ENCODE measurements around the gene USH1G.
"Not testable (repeated sequence)": the region's sequence is repeated elsewhere in the genome, so short reads cannot be mapped to it uniquely, and the experiment has no call there.

USH1G gene

DNA sequence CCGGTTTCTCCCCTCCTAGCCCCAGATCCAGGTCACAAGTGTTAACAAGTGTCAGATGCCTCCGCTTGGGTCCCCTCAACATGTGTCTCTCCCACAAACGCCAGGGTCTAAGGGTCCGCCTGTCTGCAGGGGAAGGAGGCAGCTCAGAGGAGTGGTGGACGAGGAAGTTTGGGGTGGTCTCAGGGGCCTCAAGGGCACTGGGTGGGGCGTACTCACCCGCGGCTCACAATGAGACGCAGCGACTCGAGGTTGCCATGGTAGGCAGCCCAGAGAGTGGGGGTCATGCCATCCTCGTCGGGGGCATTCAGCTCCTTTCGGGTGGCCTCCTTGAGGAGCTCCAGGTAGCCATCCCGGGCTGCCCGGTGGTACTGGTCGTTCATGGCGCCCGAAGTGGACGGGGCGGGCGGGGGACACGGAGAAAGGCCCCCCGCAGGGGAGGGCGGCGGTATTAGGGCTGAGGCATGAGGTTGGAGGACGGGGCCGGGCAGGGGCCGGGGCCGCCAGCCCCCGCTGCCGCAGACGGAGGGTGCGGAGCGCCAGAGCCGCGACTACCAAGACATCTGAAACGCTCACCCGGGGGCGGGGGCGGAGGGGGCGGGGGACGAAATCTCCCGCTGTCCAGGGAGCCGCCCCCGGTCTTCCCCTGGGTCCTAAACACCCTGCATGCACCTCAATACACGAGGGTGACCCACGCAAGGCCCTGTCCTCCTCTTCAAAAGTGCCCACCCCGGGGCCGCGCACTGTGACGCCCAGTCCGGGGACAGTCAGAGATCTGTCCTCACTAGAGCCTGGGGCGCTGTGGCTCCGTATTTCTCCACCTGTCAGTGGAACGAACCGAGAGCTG lies at the start of gene USH1G:
Gene USH1G (minus strand): TSS at position 562 of the 844 bp plus-strand sequence. CDS start 182 bp downstream, at position 380.
- no peak for DNase-seq

DNA sequence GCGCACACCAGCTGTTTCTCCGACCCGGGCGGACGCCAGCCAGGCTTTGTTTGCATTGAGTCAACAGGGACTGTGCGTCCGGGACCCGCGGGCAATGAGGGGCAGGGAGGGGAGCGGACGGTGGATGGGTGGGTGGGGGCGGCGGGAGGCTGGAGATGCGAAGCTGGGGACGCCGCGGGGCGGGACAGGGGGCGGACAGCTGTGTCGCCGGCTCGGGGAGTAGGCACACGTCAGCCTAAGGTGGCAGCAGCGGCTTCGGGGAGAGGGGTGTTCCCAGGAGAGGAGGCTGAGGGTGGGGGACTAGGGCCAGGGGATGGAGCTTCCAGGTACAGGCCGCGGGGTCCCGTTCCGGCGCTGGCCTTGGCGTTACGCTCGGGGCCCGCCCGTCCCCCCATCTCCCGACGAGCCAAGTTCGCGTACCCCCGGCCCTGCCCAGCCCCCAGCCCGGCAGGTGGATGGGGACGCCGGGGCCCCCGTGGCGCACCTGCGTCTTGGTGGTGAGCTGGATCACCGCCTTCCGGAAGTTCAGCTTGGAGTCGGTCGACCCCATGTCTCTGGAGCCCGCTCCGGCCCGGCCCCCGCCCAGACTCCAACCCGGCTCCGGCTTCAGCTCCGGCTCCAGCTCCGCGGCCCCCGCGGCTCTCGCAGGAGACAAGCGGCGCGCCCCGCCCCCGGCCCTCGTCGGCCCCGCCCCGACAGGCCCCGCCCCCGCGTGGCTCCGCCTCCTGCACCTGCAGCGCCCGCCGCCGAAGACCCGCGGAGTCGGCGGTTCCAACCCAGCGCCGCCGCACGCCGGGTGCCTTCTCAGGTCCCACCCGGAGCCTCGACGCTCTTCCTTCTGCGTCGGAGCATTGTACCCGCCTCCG lies 49.3 kb upstream of the USH1G start, which contains the start of gene HID1:
Gene HID1 (minus strand): TSS at position 653 of the 866 bp plus-strand sequence. CDS start 103 bp downstream, at position 550.
- peak; percentile 50 to 83 (median 68) for DNase-seq

DNA sequence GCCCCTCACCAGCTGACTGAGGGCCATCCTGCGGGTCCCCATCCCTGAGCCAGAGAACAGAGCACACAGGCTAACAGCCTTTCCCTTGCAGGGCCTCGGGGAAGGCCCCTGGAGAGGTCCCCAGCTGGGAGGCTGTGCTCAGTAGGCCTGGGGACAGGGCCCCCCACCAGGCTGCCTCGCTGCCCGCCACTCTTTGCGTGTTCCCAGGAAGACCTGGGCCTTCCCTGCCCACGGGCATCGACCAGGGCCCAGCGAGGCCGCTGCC lies 48.7 kb upstream of the USH1G start:
- no peak for DNase-seq

DNA sequence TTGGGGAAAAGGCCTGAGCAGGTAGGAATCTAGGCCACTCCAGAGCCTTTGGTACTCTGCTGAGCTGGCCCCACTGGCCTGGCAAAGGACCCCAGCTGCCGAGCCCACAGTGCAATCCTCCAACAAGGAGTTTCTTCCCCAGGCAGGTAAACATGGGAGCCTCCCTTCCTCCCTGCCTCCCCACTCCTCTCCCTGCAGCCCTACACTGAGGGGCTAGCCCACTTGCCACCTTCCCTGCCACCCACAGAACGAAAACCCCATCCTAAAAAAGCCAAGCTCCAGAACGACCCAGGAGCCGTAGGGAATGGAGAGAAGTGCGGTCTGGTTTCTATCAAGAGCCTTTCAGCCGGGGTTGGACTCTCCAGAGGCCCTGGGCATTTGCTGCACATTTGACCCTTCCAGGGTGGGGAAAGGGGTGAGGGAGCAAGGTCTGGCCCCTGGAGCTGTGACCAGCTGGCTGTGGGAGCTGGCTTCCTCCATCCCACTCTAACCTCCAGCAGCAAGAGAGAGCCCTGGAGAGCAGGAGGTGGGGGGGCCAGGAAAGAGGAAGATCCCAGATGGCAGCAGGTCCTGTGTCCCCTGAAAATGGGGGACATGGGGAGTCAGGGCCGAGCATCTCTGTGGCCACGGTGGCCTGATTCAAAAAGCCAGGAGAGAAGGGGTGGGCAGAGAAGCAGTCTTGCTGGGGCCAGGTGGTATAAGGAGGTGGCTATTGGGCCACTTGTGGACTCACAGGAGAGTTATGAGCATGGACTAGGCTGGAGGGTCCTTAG lies 48.2 kb upstream of the USH1G start:
- DNase-seq, result no peak

- DNase-seq, result no peak
These were observed 47.3 kb upstream of the USH1G start for GRCh38 chr17:74970395-74970794.

GRCh38 chr17:74969501-74969900 lies 46.4 kb upstream of the USH1G start:
- not testable (repeated sequence) for DNase-seq

DNA sequence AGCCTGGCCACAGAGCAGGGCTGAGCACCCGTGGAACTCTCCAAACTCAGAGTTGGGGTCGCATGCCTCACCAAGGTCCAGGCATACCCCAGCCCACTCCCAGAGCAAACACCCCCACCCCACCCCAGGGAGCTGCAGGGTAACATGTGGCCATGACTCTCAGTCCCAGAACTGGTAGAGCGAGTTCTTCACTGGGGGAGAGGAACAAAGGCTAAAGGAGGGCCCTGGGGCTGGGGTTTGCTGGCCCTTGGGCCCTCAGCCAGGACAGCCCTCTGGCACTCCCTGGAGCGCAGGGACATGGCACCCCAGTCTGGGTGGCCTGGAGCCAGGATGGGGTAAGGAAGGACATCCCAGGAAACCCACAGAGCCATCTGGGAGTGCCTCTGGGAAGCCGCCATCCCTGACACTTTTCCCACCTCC lies 45.3 kb upstream of the USH1G start:
- no peak for DNase-seq

- DNase-seq, result no peak
These were observed 42.0 kb upstream of the USH1G start for GRCh38 chr17:74964988-74965622.

DNA sequence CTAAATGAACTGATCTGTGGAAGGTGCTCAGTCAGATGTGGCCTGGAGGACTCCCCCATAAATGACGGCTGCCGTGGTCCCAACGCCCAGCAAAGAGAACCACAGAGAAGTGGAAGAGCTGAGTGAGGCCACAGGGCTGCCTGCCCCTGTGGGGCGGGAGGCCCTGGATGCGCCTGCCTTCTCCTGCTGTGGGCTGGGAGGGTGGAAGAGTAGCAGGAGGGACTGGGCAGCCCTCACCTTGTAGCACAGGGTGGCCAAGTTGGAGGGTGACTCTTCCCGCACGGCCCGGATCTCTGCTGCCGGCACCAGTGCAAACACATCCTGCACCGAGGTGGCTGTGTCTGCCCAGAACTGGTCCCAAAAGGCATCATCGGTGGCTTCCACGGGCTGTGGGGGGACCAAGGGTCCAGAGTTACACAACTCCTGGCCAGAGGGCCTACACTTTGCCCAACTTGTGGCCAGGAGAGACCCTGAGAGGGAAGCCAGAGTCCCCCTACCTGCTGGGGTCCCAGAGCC lies 41.2 kb upstream of the USH1G start:
- DNase-seq, result no peak

GRCh38 chr17:74963656-74964055 lies 40.6 kb upstream of the USH1G start:
- DNase-seq, result no peak

- DNase-seq, result no peak
These were observed 39.8 kb upstream of the USH1G start for GRCh38 chr17:74962622-74963394.

- peak; percentile 59 to 83 (median 75) for DNase-seq
These were observed 38.7 kb upstream of the USH1G start for GRCh38 chr17:74961657-74962350.

GRCh38 chr17:74960570-74961342 lies 37.7 kb upstream of the USH1G start:
- DNase-seq, result no peak

DNA sequence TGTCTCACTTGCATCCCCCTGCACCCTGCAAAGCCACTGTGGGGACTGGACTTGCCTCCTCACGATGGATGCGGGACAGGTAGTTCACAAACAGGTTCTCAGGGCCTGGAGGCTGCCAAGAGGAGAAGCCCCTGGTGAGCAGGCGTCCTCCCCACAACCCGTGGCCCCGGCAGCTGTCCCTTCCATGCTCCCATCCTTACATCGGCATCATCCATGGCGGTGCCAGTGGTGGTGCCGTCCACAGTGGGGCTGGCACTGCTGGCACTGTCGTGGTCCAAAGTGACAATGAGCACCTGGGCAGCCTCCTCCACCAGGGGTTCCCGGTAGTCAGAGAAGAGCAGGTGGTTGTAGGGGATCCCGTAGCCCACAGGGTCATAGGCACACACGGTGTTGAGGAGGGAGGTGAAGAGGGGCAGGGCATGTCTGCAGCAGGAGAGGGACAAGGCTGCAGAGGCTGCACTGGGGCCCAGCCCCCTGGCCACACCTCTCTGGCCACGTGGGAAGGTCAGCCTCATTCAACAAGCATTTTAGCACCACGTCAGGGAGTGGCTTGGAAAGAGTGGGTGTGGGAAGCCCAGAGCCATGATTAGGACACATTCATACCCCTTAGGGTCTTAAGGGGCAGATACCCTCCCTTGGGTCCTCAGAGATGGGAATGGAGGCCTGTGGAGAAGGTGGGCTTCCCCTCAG lies 36.9 kb upstream of the USH1G start:
- no peak for DNase-seq

GRCh38 chr17:74957935-74958740 lies 35.1 kb upstream of the USH1G start:
- peak; percentile 54 to 86 (median 78) for DNase-seq

DNA sequence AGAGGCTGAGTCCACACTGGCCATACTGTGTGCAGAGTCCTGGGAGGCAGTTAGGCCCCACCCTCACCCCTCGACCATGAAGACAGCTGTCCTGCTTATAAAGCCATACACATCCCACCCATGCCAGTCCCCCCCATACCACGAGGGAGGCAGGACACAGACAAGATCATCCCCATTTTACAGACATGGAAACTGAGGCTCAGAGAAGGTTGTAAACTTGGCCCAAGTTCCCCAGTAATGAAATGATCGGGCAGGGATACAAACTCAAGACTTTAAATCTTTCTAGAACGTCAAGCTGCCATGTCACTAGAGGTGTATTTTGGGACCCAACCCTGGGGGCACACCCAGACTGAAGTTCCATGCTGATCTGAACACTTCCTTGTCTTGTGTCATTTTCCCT lies 33.0 kb upstream of the USH1G start:
- DNase-seq, result no peak

DNA sequence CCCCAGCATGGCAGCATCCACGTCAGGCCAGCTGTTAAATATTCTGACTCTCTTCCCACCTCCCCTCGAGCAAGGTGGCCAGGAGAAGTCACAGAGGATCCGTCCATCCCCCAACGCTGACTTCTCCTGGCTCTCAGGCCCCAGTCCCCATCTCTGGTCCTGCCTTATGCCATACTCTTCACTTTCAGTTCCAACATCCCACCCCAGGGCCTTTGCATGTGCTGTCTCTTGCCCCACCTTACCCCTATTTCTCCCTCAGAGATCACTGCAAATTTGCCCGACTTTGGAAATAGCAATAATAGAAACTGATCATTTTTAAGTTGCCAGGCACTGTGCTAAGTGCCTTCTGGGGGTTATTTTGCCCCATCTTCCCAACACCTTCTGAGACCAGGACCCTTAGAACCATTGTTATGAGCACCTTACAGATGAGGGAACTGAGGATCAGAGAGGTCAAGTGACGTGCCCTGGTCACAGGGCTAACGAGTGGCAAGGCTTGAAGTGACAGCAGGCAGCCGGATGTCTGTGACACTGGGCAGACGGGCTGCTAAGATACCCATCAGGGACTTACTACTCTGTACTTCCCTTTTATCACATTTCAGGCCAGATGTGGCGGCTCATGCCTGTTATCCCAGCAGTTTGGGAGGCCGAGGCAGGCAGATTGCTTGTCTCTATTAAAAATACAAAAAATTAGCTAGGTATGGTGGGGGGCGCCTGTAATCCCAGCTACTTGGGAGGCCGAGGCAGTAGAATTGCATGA lies 31.8 kb upstream of the USH1G start:
- DNase-seq, result no peak

DNA sequence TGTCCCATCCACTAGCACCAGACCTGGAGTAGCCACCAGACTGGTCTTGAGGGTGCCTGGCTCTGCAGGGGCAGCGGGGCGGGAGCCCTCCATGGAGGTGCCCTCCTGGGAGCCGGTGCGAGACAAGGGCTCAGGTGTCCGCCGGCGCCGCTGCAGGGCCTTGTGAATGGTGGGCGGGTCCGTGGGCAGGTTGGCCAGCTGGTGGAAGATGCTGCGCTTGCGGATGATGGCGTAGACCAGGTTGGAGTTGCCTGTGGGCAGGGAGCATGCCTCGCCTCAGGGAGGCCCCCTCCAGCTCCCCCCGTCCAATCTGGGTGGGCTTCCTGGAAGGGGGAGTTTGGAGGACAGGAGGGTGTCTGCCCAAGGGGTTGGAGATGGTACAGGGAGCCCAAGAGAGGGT lies 31.1 kb upstream of the USH1G start:
- DNase-seq, result no peak

Data from activated naive CD4-positive, alpha-beta T cell (primary cell).